Ramos (cell line): ENCODE results near the gene ATP6AP2.
"Not testable (repeated sequence)": the region's sequence is repeated elsewhere in the genome, so short reads cannot be mapped to it uniquely, and the experiment has no call there.

Source experiments
- in situ Hi-C: fragments of 300-500 bp; cut with MboI; formaldehyde crosslinking; loops from one replicate; pipeline ENCODE4 v1.14.3; 2022; ENCODE audit warnings: low sequenced_read_pairs; ENCODE audit not compliant: unreplicated experiment

The ATP6AP2 gene

DNA sequence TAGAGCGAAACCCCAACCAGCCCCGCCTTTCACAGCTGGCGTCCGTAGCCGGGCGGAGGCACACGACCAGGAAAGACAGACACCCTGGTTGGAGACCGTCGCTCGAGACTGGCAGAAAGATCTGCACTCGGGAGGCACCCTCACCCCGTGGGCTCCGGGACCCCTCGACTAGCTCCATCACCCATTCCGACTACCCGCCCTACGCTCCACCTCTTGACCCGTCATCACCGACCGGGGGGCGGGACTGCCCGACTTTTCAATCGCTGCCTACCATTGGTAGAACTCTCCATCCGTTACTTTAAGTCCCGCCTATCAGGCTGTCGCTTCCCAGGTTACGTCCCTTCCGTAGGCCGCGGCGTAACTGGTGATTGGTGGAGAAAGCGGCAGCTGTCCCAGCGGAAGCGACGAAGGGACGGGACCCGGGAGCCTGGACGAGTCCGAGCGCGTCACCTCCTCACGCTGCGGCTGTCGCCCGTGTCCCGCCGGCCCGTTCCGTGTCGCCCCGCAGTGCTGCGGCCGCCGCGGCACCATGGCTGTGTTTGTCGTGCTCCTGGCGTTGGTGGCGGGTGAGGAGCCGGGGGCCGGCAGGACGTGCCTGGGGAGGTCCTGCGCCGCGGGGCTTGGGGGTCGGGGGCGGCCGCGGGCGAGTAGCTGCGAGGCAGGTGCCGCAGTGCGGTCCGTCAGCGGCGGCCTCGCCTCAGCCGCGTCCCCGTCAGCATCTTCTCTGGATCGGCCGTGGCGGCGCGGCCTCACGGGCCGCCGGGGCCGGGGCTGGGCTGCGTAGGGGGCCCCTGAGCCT lies at the start of gene ATP6AP2:
TSS of gene ATP6AP2 (plus strand) at position 434 of the 799 bp plus-strand sequence. CDS start at position 530, 96 bp downstream.
- in situ Hi-C loops: no loop called here

- in situ Hi-C loops: no loop called here
Observed at GRCh38 chrX:40531056-40531826, 49.5 kb upstream of the ATP6AP2 start.

DNA sequence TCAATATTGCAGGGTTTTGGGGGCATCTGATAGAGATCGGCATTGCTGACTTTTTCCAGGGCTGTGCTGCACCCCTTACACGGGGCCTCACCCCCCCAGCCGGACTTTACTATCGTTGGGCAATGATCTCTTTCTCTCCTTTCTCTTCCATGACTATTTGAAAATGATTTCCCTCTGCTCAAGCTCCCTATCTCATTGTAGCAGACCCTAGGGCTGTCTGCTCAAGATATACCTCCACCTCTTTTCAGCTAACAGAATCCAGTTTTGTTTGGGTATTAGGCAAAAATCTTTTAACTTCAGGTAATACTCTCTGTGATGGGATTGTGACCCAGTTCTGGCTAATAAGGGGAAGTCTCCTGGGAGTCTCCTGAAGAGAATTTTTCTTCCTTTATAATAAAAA lies 43.5 kb upstream of the ATP6AP2 start:
- in situ Hi-C loops: no loop called here

DNA sequence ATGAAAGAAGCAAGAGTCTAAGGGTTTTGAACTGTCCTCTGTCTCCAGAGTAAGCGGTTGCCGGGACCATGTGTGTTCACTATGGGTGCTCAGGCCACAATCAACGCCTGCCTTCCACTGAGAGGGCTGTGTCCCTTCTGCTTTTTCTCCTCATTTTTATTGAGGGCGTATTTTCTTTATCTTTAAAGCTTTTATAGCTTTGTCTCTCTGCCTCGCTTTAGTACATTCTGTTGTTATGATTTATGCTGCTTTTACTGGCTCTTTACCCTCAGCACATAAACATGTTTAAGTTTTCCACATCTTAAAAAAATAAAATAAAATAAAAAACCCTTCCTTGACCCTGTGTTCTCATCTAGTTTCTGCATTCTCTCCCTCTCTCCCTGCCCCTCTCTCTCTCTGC lies 42.4 kb upstream of the ATP6AP2 start:
- in situ Hi-C loops: no loop called here

DNA sequence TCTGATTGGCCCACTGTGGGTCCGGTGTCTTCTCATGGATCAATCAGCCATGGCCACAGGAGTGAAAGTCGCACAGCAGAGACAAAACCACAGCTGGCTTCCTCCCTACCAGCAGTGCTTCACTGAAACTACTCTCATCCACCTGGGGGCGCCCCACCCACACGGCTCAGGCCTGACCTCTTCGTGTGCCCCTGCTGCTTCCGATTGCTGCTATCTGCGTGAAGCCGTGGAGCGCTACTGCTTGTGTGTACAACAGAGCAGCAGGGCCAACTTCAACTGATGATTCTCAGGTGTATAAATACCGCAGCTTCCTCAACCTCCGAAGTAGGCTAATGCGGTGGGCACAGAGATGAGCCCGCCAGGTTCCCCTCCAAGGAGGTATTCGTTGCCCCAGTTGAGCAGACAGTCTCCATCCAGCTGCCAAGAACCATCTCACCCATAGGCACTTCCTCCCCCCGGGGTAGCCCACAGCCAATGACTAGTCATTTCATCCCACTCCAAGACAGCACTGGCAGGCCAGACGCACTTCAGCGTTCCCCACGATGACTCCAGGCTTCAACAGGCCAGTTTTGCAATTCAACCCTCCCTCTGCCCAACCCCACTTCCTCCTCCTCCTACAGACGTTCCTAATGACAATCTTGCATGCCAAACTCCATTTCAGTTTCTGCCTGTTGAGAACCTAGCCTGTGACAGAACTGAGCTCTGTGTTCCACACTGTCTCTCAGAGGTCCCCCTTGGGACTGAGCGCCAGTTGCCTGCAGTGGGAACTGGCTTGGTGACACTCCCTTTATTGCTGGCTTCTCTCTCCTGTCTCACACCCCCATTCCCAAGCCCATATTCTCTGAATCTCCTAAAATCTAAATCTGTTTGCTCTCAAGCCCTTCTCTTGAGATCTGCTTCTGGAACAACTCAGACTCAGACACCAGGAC lies 41.3 kb upstream of the ATP6AP2 start:
- in situ Hi-C loops: no loop called here

DNA sequence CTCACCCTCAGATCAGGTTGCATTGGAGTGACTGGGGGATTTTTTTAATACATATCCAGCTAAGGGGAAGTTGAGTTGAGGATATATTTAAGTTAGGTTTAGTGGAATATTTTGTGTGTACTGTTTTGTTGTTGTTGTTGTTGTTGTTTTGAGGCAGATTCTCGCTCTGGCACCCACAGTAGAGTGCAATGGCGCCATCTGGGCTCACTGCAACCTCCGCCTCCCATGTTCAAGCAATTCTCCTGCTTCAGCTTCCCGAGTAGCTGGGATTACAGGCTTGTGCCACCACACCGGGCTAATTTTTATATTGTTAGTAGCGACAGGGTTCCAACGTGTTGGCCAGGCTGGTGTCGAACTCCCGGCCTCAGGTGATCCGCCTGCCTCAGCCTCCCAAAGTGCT lies 38.6 kb upstream of the ATP6AP2 start:
- in situ Hi-C loops: no loop called here

DNA sequence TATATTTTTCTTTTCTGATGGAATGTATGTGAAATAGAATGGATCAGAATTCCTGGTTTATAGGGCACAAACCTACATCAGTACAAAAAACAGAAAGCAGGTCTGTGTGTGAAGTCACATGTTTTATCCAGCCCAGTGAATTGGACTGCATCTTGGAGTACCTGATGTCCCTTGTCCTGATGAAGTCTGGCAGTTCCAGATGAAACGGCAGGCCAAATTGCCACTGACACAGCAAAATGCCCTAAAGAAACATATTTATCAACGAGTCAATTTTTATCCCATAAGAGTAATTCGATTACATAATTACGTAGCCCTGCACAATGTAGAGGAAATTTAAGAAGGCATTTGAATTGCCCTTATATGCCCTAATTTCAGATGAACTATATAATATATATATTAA lies 37.8 kb upstream of the ATP6AP2 start:
- in situ Hi-C loops: no loop called here

- in situ Hi-C loops: no loop called here
Observed at GRCh38 chrX:40543661-40544328, 37.0 kb upstream of the ATP6AP2 start.

DNA sequence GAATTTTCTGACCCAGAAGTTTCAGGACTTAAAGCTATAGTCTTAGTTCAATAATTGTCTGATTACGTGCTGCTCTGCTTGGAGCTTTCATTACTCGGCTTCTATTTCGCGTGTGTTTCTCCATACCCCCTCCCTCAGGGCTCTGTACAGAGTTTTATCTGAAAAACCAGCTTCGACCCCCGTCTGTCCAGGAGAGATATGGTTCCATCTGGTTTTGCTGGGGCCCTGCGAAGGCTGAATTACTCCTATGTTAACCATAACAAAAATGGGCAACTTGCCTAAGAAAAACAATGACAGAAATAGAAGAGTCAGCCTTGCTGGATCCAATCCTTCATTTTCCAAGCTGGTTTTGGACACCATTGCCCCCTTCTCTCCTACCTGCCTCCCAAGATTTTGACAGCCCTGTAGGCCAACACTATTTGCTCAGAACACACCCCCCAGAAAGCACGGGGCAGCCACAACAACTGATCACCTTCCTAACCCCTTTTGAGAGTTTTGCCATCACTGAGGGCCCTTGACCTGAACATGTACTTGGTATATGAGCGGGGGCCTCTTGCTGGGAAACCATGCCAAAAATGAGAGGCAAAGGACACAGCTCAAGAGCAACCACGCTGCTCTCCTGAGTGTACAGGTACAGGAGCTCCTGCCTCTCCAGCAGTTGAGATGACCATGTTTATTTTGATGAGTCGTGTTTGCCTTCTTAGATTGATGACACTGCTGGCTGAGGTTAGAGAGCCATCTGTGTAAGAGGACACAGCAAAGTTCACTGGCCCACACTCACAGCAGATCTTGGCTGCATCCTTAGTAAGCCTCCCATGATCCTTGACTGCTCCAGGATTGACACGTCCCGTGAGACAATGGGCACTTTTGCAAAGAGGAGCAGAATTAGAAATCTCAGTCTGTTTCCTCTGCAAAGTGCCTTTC lies 36.2 kb upstream of the ATP6AP2 start:
- in situ Hi-C loops: no loop called here

DNA sequence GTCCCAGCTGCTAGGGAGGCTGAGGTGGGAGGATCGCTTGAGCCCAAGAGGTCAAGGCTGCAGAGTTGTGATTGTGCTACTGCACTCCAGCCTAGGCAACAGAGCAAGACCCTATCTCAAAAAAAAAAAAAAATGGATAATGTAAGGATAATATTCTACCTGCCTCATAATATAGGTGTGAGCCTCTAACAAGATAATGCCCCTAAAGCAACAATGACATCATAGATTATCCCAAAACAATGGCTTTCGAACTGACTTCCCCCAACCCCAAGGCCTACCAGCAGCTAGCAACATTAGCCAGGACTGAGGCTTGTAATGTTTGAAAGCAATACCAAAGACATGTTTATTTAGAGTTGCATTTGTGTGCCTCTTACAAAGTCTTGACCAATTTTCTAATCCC lies 33.9 kb upstream of the ATP6AP2 start:
- in situ Hi-C loops: no loop called here

- in situ Hi-C loops: no loop called here
Observed at GRCh38 chrX:40550066-40550465, 30.7 kb upstream of the ATP6AP2 start.

GRCh38 chrX:40552768-40553167 lies 28.0 kb upstream of the ATP6AP2 start:
- in situ Hi-C loops: no loop called here

DNA sequence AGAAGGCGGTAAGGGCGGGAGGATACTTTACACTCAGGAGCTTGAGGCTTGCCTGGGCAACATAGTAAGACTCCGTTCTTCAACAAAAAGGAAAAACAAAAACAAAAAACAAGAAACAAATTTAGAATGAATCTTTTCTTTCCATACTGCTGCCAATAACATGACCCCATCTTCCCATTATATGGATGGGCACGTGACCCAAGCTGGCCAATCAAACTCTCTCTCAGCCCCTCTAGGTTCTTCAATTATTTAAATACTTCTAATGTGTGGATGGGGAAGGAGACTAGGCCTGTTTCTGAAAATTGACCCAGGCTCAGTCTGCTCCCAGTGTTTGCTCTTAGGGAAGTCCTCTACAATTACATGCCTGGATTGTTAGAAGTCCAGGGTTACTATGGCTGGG lies 22.2 kb upstream of the ATP6AP2 start:
- in situ Hi-C loops: no loop called here

DNA sequence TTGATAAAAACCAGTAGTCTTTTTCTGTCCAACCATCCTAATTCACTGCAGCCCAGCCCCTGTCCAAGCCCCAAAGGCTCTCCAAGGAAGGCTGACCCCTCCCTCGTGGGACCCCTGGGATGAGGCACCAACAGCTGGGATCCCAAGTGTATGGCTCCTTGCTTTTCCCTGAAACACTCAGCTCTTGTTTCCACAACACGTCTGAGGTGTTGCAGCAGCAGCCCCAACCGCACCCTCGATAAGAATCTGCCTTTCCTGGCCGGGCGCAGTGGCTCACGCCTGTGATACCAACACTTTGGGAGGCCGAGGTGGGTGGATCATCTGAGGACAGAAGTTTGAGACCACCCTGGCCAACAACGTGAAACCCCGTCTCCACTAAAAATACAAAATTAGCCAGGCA lies 17.0 kb upstream of the ATP6AP2 start:
- in situ Hi-C loops: no loop called here

GRCh38 chrX:40564447-40564846 lies 16.3 kb upstream of the ATP6AP2 start:
- in situ Hi-C loops: no loop called here

DNA sequence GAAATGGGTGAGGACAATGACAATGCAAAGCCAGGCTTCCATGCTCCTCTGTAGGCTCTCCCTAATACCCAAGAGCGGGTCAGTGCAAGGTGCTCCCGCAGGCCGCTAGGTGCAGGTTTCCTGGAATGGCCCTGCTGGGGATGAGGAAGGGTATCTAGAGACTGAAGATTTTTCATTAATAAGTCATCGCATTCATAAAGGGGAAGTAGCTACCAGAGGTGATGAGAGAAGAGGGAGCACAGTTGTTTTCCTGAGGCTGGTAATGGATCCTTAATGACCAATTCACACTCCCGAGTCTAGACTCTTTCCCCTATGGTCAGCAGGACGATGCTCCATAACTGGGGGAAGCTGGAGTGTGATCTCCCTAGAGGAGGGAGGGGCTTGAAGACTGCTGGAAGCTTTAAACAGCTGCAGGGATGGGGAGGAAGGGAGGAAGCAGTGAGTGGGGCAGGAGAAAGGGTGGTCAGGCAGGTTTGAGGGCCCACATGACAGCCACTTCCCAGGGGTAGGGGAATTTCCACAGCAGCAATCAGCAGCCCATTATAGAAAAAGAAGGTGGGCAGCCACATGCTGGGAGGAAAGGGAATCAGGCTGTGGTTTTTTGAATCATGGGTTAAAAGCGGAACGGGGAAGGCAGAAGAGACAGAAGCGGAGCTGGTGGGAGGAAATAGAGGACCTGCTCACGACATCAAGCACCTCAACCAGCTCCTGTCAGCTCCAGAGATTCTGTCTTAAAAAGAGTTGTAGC lies 10.2 kb upstream of the ATP6AP2 start:
- in situ Hi-C loops: no loop called here

GRCh38 chrX:40571164-40571563 lies 9.6 kb upstream of the ATP6AP2 start:
- in situ Hi-C loops: not testable (repeated sequence)

GRCh38 chrX:40571600-40571999 lies 9.2 kb upstream of the ATP6AP2 start:
- in situ Hi-C loops: no loop called here
